Astrocyte of the hippocampus (primary cell): Measurements from ENCODE around the gene SEMA6A.
"Not testable (repeated sequence)": the region's sequence is repeated elsewhere in the genome, so short reads cannot be mapped to it uniquely, and the experiment has no call there.

Source experiments
- DNase-seq: peaks from one replicate; pipeline ENCODE4 v3.0.0; 2011; ENCODE audit warnings: low read depth, low spot score

Gene SEMA6A

GRCh38 chr5:116524966-116525365 lies 49.7 kb downstream of the SEMA6A start:
- no peak for DNase-seq

- no peak for DNase-seq
These were observed 50.3 kb downstream of the SEMA6A start for GRCh38 chr5:116524051-116524904.

GRCh38 chr5:116523182-116523581 lies 51.4 kb downstream of the SEMA6A start:
- not testable (repeated sequence) for DNase-seq

- no peak for DNase-seq
These were observed 52.1 kb downstream of the SEMA6A start for GRCh38 chr5:116522356-116523136.

GRCh38 chr5:116521173-116521872 lies 53.3 kb downstream of the SEMA6A start:
- DNase-seq: no peak

GRCh38 chr5:116520771-116521170 lies 53.9 kb downstream of the SEMA6A start:
- DNase-seq: no peak

GRCh38 chr5:116518423-116518822 lies 56.2 kb downstream of the SEMA6A start:
- DNase-seq: no peak

- no peak for DNase-seq
These were observed 57.1 kb downstream of the SEMA6A start for GRCh38 chr5:116517488-116517887.

GRCh38 chr5:116516021-116516420 lies 58.6 kb downstream of the SEMA6A start:
- DNase-seq: no peak

- peak; percentile 11 for DNase-seq
These were observed 60.1 kb downstream of the SEMA6A start for GRCh38 chr5:116514421-116514970.

GRCh38 chr5:116510517-116510916 lies 64.1 kb downstream of the SEMA6A start:
- DNase-seq: peak; percentile 69

GRCh38 chr5:116509483-116510244 lies 65.0 kb downstream of the SEMA6A start:
- peak; percentile 16 for DNase-seq

- no peak for DNase-seq
These were observed 65.8 kb downstream of the SEMA6A start for GRCh38 chr5:116508835-116509234.

- DNase-seq: no peak
These were observed 66.5 kb downstream of the SEMA6A start for GRCh38 chr5:116507941-116508655.

GRCh38 chr5:116507051-116507537 lies 67.5 kb downstream of the SEMA6A start:
- DNase-seq: no peak

GRCh38 chr5:116506488-116506887 lies 68.1 kb downstream of the SEMA6A start:
- DNase-seq: no peak

- DNase-seq: no peak
These were observed 69.9 kb downstream of the SEMA6A start for GRCh38 chr5:116504593-116505166.

- DNase-seq: peak; percentile 96
These were observed 72.0 kb downstream of the SEMA6A start for GRCh38 chr5:116502616-116503015.

GRCh38 chr5:116502138-116502537 lies 72.5 kb downstream of the SEMA6A start:
- DNase-seq: peak; percentile 42

- no peak for DNase-seq
These were observed 76.0 kb downstream of the SEMA6A start for GRCh38 chr5:116498503-116499048.
